SK-N-SH (cell line): Measurements from ENCODE around the gene COL15A1.

Experiments used
- CHD2 ChIP-seq: fragments of 150-350 bp; IDR thresholded peaks from 2 replicates; pipeline ENCODE4 v1.6.1; 2018; ENCODE audit warnings: low read length; ENCODE audit not compliant: partially characterized antibody
- EZH2phosphoT487 ChIP-seq: fragments of 200-600 bp; sonication (generic); IDR thresholded peaks from 2 replicates; pipeline ENCODE4 v1.6.1; 2017; ENCODE audit warnings: low read depth, mixed run types, mild to moderate bottlenecking, antibody characterized with exemption, moderate library complexity, borderline replicate concordance
- FOXM1 ChIP-seq: IDR thresholded peaks from 2 replicates; pipeline ENCODE4 v1.4.0; 2012; ENCODE audit warnings: low read depth, mild to moderate bottlenecking
- GATA2 ChIP-seq: sonication (generic); formaldehyde crosslinking; IDR thresholded peaks from 2 replicates; pipeline ENCODE4 v1.5.0; 2020; ENCODE audit warnings: mild to moderate bottlenecking, missing genetic modification reagents
- POLR2AphosphoS5 ChIP-seq: IDR thresholded peaks from 2 replicates; pipeline ENCODE4 v1.6.1; 2012; ENCODE audit warnings: low read depth, low read length
- RFX5 ChIP-seq: IDR thresholded peaks from 2 replicates; pipeline ENCODE4 v1.6.1; 2012; ENCODE audit warnings: mild to moderate bottlenecking, improper control_type of control experiment, low read length
- YY1 ChIP-seq: IDR thresholded peaks from 2 replicates; pipeline ENCODE4 v1.4.0; 2012; ENCODE audit warnings: low read depth, mild to moderate bottlenecking
- TF ChIP-seq, protein P1 (sequence below): IDR thresholded peaks from 2 replicates; pipeline ENCODE4 v1.4.0; 2012; ENCODE audit warnings: low read depth
- TF ChIP-seq, protein P2 (sequence below): fragments of 200-600 bp; sonication (generic); IDR thresholded peaks from 2 replicates; pipeline ENCODE4 v1.6.1; 2017; ENCODE audit warnings: antibody characterized with exemption, mild to moderate bottlenecking, moderate library complexity

DNA sequence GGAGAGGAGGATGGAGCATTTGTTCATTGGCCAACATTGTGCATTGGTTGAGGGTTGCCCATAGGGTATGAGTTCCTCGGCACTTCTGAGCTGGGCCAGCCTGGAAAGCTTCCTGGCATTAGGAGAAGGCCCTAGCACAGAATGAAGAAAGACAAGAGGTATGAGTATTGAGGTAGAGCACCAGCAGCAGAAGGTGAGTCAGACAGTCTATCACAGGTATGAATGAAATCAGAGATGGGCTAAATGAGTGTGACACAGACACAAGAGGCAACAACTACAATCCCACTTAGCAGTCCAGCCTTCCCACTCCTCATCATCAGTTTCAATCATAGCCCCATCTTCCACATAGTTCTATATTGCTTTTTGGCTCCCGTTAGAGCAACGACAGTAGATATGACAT is 135.8 kb downstream of the COL15A1 start:
- TF ChIP-seq POLR2AphosphoS5 (no peak), YY1 (no peak), EZH2phosphoT487 (no peak), FOXM1 (no peak), GATA2 (CRISPR knock-in tag) (no peak), RFX5 (no peak), CHD2 (no peak)
- TF ChIP-seq, protein P1, sequence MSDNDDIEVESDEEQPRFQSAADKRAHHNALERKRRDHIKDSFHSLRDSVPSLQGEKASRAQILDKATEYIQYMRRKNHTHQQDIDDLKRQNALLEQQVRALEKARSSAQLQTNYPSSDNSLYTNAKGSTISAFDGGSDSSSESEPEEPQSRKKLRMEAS, result no peak
- TF ChIP-seq, protein P2, sequence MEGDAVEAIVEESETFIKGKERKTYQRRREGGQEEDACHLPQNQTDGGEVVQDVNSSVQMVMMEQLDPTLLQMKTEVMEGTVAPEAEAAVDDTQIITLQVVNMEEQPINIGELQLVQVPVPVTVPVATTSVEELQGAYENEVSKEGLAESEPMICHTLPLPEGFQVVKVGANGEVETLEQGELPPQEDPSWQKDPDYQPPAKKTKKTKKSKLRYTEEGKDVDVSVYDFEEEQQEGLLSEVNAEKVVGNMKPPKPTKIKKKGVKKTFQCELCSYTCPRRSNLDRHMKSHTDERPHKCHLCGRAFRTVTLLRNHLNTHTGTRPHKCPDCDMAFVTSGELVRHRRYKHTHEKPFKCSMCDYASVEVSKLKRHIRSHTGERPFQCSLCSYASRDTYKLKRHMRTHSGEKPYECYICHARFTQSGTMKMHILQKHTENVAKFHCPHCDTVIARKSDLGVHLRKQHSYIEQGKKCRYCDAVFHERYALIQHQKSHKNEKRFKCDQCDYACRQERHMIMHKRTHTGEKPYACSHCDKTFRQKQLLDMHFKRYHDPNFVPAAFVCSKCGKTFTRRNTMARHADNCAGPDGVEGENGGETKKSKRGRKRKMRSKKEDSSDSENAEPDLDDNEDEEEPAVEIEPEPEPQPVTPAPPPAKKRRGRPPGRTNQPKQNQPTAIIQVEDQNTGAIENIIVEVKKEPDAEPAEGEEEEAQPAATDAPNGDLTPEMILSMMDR, result no peak
